ENCODE measurements around the gene WFDC8. TPM values are rescaled to one million over a fixed set of nuclear protein-coding genes. Genes with fewer than 3 reads are reported as not detected.

Gene WFDC8
- total RNA-seq, 1 donor from 2014 or later: not detected

DNA sequence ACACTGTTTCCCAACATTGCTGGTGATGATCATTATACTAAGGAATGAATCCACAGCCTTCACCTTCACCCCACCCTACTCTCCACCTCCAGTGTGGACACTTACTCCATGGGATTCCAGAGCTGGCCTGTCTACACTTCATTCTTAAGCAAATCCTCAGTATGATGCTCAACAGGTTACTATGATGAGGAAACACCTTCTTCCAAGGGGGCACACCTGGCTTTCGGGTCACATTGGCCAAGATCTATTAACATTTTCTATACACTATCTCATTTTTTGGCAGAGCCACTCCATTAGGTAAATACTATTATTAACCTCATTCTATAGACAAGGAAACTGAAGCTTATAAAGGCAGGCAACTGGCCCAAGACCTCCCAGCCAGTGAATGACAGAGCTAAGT lies 23.9 kb downstream of the WFDC8 start:
- intact Hi-C loops (cut with micrococcal nuclease): no loop called here
- ATAC-seq: no peak

GRCh38 chr20:45552456-45552855 lies 26.6 kb downstream of the WFDC8 start:
- ATAC-seq: no peak
- intact Hi-C loops (cut with micrococcal nuclease): no loop called here

More for the DNA sequence above, 23.9 kb downstream of the WFDC8 start:
- no peak for DNase-seq

GRCh38 chr20:45550765-45551164 lies 28.3 kb downstream of the WFDC8 start:
- DNase-seq (no peak), ATAC-seq (no peak)
- intact Hi-C loops (cut with micrococcal nuclease): no loop called here

More at GRCh38 chr20:45552456-45552855, 26.6 kb downstream of the WFDC8 start:
- no peak for DNase-seq

DNA sequence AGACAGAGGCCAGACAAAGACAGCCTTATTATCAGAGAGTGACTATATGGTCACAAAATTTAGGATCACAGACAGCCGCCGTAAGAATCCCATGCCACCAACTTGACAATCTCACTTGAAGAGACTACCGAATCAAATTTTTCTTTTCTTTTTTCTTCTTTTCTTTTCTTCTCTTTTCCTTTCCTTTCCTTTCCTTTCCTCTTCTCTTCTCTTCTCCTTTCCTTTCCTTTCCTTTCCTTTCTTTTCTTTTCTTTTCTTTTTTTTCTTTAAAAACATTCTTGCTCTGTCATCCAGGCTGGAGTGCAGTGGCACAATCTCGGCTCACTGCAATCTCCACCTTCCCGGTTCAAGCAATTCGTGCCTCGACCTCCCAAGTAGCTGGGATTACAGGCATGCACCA lies 30.7 kb downstream of the WFDC8 start:
- intact Hi-C loops (cut with micrococcal nuclease): no loop called here

DNA sequence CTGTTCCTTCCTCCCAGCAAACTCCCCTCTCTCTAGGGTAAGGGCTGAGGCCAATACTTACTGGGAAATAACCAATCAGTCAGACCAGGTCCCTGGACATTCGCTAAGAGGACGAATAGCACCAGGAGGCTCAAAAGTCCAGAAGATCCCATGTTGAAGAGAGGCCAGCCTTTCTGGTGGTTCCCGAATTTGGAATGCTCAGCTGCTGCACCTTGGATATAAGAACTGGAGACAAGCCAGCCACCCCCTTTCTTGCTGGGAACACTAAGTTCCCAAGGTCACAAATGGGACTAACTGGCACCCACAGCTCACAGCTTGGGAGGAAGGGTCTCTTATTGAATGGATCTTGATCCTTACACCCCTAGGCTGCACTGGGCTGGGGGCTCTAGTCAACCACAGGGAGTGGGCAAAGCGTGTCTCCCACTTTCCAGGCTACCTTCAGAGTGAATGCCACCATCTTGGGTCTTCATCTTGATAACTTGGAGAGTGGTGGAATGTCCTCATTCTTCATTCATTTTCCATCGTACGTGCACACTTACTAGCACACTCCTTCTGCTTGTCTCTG lies 31.8 kb downstream of the WFDC8 start, which contains the start of gene EPPIN:
TSS of gene EPPIN (minus strand) at position 196 of the 565 bp plus-strand sequence. CDS start at position 152, 44 bp downstream.
- intact Hi-C loops (cut with micrococcal nuclease): no loop called here
- no peak for ATAC-seq
- no peak for DNase-seq

More for the DNA sequence above, 30.7 kb downstream of the WFDC8 start:
- no peak for ATAC-seq
- no peak for DNase-seq

GRCh38 chr20:45545754-45546453 lies 33.2 kb downstream of the WFDC8 start:
- no peak for DNase-seq
- intact Hi-C loops (cut with micrococcal nuclease): no loop called here
- ATAC-seq: no peak

DNA sequence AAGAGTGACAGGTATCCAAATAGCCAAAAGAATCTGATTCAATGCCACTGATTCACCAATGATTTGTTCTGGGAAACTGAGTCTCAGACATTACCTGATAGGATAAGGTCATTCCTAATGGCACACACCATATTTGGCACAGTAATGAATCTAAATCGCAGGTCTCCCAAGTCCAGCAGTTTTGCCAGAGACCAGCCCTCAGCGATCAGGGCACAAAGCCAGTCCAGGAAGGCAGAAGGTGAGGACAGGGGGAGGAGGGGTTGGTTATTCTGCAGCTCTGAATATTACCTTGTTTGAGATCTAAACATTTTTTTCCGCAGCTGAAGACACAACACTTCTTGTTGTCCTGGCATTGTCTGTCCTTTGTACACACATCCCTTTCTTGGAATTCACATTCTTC lies 33.7 kb downstream of the WFDC8 start:
- DNase-seq (no peak), ATAC-seq (no peak)
- intact Hi-C loops (cut with micrococcal nuclease): no loop called here

- intact Hi-C loops (cut with micrococcal nuclease): no loop called here
- no peak for DNase-seq
- ATAC-seq: no peak
These were observed 39.7 kb downstream of the WFDC8 start, which contains the start of gene WFDC6 for GRCh38 chr20:45539382-45539781. WFDC6 (minus strand) TSS chr20:45539482; CDS start chr20:45539407, 75 bp downstream.

DNA sequence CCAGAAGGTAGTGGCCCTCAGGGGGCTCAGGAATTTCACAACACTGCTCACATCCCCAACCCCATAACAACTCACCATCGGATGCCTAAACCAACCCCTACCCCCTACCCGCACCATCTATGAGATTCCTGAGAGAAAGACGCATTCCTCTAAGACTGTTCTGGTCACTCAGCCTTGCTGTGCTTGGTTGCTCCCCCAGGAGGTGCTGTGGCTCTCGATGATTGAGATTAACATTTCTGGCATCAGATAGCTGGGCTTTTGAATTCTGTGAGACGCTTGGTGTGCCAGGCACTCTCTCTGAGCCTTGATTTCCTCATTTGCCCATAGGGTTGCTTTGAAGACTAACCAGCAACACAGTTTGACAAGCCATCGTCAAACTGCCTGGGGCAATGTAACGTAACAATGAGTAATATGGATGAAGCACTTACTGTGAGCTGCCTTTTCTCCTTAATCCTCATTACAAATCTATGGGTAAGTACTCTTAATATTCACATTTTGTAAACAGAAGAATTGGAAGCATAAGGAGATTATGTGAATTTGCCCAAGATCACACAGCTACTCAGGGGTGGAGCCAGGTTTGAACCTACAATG lies 40.8 kb downstream of the WFDC8 start:
- DNase-seq (no peak), ATAC-seq (no peak)
- intact Hi-C loops (cut with micrococcal nuclease): no loop called here

GRCh38 chr20:45527294-45527693 lies 51.8 kb downstream of the WFDC8 start:
- DNase-seq: no peak
- intact Hi-C loops (cut with micrococcal nuclease): no loop called here
- ATAC-seq: no peak

GRCh38 chr20:45523821-45524220 lies 55.3 kb downstream of the WFDC8 start:
- intact Hi-C loops (cut with micrococcal nuclease): no loop called here
- DNase-seq: no peak
- no peak for ATAC-seq

GRCh38 chr20:45518282-45518681 lies 60.8 kb downstream of the WFDC8 start:
- intact Hi-C loops (cut with micrococcal nuclease): no loop called here
- DNase-seq (no peak), ATAC-seq (no peak)

- DNase-seq: no peak
- intact Hi-C loops (cut with micrococcal nuclease): no loop called here
- no peak for ATAC-seq
These were observed 63.8 kb downstream of the WFDC8 start, which contains the start of gene SPINT3 for GRCh38 chr20:45515147-45515913. SPINT3 (minus strand) TSS chr20:45515622; CDS start chr20:45515608, 14 bp downstream.

DNA sequence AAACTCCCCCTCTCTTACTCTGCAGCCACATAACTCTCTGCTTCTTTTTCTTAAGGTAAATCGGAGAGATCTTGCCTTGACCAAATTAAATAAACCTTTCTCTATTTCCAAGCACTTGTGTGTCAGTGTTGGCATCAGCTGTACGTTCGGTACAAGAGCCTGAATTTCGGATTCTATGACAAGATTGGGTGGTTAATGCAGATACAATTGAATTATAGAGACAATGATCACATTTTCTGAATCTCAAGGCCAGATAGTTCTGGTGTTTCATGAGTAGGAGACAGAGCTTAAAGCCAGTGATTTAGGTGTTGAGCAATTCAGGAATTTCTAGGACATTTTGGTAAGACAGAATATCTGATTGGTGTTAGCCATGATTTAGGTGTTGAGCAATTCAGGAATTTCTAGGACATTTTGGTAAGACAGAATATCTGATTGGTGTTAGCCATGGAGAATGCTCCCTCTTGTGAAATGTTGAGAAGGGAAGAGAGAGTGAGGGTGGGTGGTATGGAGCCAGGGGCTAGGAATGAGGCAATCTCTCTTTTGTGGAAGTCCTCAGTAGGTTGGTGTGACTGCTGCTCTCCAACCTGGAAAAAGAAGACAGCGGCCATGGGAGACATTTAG lies 68.7 kb downstream of the WFDC8 start:
- intact Hi-C loops (cut with micrococcal nuclease): no loop called here
- no peak for DNase-seq
- no peak for ATAC-seq

DNA sequence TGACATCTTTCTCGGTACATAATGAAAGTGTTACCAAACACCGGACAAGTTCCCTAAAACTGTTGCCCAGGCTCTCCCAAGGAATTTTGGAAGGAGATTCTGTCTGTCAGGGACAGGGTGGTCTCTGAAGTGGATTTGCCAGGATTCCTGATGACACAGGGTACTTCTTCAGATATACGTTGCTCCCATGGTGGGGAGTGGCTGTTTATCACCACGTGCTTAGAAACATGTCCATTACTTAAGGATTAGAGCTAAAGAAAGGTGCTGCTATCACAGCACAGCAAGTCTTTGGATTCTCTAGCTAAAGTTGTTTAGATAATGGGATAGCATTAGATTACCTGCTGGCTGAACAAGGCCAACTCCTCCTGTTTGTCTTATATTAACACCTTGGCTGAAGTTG lies 70.0 kb downstream of the WFDC8 start:
- intact Hi-C loops (cut with micrococcal nuclease): no loop called here
- no peak for DNase-seq
- ATAC-seq: no peak

DNA sequence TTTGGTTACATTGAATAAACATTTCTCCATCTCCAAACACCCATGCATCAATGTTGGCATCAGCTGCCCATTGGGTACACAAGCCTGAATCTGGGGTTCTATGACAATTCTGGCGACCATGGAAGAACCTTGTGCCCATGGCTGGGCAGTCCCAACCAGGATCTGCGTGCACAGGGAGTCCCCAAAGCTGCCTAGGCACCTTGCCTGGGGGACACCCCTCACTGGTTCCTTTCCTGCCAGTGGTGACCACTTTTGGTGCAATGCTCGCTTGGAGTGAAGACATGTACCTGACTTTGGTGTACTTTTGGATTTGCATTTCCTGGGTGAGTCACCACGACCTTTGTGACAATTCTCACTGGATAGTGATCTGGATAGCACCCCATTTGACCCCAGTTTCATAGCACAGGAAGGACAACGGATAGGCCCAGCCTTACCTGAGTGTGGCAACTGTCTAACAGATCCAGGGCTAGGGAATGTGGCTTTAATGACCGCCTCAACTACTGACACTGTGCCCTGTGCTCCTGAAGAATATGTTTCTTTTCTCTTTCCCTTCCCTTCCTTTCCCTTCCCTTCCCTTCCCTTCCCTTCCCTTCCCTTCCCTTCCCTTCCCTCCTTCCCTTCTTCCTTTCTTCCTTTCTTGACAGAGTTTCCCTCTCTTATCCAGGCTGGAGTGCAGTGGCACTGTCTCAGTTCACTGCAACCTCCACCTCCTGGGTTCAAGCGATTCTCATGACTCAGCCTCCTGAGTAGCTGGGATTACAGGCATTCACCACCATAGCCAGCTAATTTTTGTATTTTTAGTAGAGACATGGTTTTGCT lies 70.8 kb downstream of the WFDC8 start:
- intact Hi-C loops (cut with micrococcal nuclease): no loop called here
- no peak for DNase-seq
- no peak for ATAC-seq

- intact Hi-C loops (cut with micrococcal nuclease): no loop called here
- no peak for ATAC-seq
- no peak for DNase-seq
These were observed 71.9 kb downstream of the WFDC8 start for GRCh38 chr20:45507011-45507820.

- intact Hi-C loops (cut with micrococcal nuclease): no loop called here
- ATAC-seq (no peak), DNase-seq (no peak)
These were observed 72.7 kb downstream of the WFDC8 start for GRCh38 chr20:45506398-45506797.
